HepG2 (cell line): ENCODE data around the gene OVOL2. TPM values are rescaled to one million over a fixed set of nuclear protein-coding genes. Genes with fewer than 3 reads are reported as not detected.

Experiments used
- CTCF ChIP-seq: sonication (generic); formaldehyde crosslinking; IDR thresholded peaks from 2 replicates; pipeline ENCODE4 v1.5.0; 2020; ENCODE audit warnings: mild to moderate bottlenecking, missing genetic modification reagents, moderate library complexity
- E2F1 ChIP-seq: sonication (generic); formaldehyde crosslinking; IDR thresholded peaks from 2 replicates; pipeline ENCODE4 v1.5.0; 2020; ENCODE audit warnings: missing genetic modification reagents
- HDAC6 ChIP-seq: fragments of 200-600 bp; sonication (generic); IDR thresholded peaks from 2 replicates; pipeline ENCODE4 v1.7.0; 2017; ENCODE audit warnings: mild to moderate bottlenecking, antibody characterized with exemption, low read length, low read depth
- HNF1B ChIP-seq: sonication (generic); formaldehyde crosslinking; IDR thresholded peaks from 2 replicates; pipeline ENCODE4 v1.5.1; 2020; ENCODE audit warnings: mild to moderate bottlenecking, moderate library complexity, missing genetic modification reagents
- LRRFIP1 ChIP-seq: sonication (generic); formaldehyde crosslinking; conservative IDR thresholded peaks from 2 replicates; pipeline ENCODE4 v1.4.0; 2020; ENCODE audit warnings: missing genetic modification reagents
- MIXL1 ChIP-seq: IDR thresholded peaks from 2 replicates; pipeline ENCODE4 v1.6.1; 2016
- TIGD3 ChIP-seq: sonication (generic); formaldehyde crosslinking; IDR thresholded peaks from 2 replicates; pipeline ENCODE4 v1.5.1; 2020; ENCODE audit warnings: mild to moderate bottlenecking, missing genetic modification reagents, borderline replicate concordance
- ZNF496 ChIP-seq: sonication (generic); formaldehyde crosslinking; IDR thresholded peaks from 2 replicates; pipeline ENCODE4 v1.8.1; 2023; ENCODE audit warnings: mild to moderate bottlenecking, moderate library complexity, missing genetic modification reagents; ENCODE audit not compliant: insufficient replicate concordance
- ZNF879 ChIP-seq: sonication (generic); formaldehyde crosslinking; IDR thresholded peaks from 2 replicates; pipeline ENCODE4 v1.8.1; 2023; ENCODE audit warnings: missing genetic modification reagents
- ZSCAN22 ChIP-seq: sonication (generic); formaldehyde crosslinking; IDR thresholded peaks from 2 replicates; pipeline ENCODE4 v1.4.0; 2020; ENCODE audit warnings: mild to moderate bottlenecking, missing genetic modification reagents
- ZSCAN25 ChIP-seq: sonication (generic); formaldehyde crosslinking; IDR thresholded peaks from 2 replicates; pipeline ENCODE4 v1.8.0; 2022; ENCODE audit warnings: mild to moderate bottlenecking, missing genetic modification reagents
- polyA plus RNA-seq, 8 experiments: library from polyadenylated mRNA; depleted of rRNA in 3 of 8; stranded (reverse) in 7 of 8; unstranded in 1 of 8; fragments of >200 nt; fragmentation: Illumina TruSeq in 4 of 8; extraction: Trizol in 4 of 8; gene quantifications; 2 replicates each; pipeline versions ENCODE4 v1.2.1 to v1.2.3, GENCODE V29; 2011 to 2016; ENCODE audit warnings: low read depth in 4 of 8, missing spikeins in 1 of 8, mixed read lengths in 1 of 8; ENCODE audit not compliant: insufficient read depth in 1 of 8
- total RNA-seq, 5 experiments: library from RNA; depleted of rRNA; stranded (reverse); fragments of >200 nt; fragmentation: Illumina TruSeq; extraction: Trizol; gene quantifications; 2 replicates each; pipeline ENCODE4 v1.2.3, GENCODE V29; 2016; ENCODE audit warnings: low read depth in 1 of 5

Gene OVOL2
- total and polyA plus RNA-seq, 2 of the 13 experiments (the other 11 are each of a cell fraction or from before 2014, with no cell fraction given) = 0.20 to 0.31 TPM

- TF ChIP-seq ZNF496 (CRISPR knock-in tag) = no peak
- TF ChIP-seq LRRFIP1 = no peak
- no peak for TF ChIP-seq TIGD3 (CRISPR knock-in tag)
- TF ChIP-seq ZNF879 (CRISPR knock-in tag) = no peak
- peak; percentile 78 for TF ChIP-seq CTCF (CRISPR knock-in tag)
- TF ChIP-seq ZSCAN25 (CRISPR knock-in tag) = no peak
- TF ChIP-seq MIXL1 (CRISPR knock-in tag) = peak; percentile 39; the same call in 1 of the 2 replicates
- no peak for TF ChIP-seq ZSCAN22 (CRISPR knock-in tag)
- TF ChIP-seq HNF1B = 0 out of 2 replicates have a peak, but pooled peaks have one; percentile 30
- no peak for TF ChIP-seq HDAC6
- no peak for TF ChIP-seq E2F1 (CRISPR knock-in tag)
Observed at GRCh38 chr20:18019068-18019467, 38.6 kb downstream of the OVOL2 start (continued).
